ENCODE data around the gene LMF1.

LMF1 gene

DNA sequence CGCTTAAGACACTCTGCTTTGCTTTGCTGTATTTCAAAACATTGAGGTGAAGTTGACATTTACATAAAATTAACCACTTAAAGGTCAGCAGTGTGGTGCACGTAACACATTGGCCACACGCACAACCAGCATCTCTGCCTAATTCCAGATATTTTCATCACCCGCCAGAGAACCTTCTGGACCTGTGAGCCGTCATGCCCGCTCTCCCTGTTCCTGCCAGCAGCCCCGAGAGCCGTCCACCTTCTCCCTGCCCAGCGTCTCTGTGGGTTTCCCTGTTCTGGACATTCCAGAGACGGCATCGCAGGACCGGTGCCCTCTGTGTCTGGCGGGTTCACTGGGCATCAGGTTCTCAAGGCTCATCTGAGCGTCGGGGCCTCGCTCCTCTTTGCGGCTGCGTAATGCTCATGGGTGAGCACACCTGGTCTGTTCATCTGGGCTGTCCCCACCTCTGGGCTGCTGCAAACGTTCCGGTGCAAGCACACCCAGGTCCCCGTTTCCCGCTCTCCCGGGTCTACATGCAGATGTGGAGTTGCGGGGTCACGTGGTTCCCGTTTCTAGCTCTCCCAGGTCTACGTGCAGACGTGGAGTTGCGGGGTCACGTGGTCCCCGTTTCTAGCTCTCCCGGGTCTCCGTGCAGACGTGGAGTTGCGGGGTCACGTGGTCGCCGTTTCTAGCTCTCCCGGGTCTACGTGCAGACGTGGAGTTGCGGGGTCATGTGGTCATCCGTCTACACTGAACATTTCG, 122.1 kb downstream of the LMF1 start:
- no peaks in the 10 kb centered on the region for H3K36me3 ChIP-seq
- DNase-seq, result no peak
- H3K9me3 ChIP-seq (ENCODE audit: severe bottlenecking), result peaks cover 25% of the 10 kb centered on the region
- no peak overlapping the region for H3K27ac ChIP-seq
- no peaks in the 10 kb centered on the region for H3K27me3 ChIP-seq (ENCODE audit: insufficient read depth, low read depth, severe bottlenecking)
- no peak overlapping the region for H3K4me3 ChIP-seq (ENCODE audit: low read depth, low read length)
- TF ChIP-seq, protein P1, sequence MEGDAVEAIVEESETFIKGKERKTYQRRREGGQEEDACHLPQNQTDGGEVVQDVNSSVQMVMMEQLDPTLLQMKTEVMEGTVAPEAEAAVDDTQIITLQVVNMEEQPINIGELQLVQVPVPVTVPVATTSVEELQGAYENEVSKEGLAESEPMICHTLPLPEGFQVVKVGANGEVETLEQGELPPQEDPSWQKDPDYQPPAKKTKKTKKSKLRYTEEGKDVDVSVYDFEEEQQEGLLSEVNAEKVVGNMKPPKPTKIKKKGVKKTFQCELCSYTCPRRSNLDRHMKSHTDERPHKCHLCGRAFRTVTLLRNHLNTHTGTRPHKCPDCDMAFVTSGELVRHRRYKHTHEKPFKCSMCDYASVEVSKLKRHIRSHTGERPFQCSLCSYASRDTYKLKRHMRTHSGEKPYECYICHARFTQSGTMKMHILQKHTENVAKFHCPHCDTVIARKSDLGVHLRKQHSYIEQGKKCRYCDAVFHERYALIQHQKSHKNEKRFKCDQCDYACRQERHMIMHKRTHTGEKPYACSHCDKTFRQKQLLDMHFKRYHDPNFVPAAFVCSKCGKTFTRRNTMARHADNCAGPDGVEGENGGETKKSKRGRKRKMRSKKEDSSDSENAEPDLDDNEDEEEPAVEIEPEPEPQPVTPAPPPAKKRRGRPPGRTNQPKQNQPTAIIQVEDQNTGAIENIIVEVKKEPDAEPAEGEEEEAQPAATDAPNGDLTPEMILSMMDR (IDR thresholded peaks at IDR 0.05; ENCODE audit: low read depth, low read length), result no peak

DNA sequence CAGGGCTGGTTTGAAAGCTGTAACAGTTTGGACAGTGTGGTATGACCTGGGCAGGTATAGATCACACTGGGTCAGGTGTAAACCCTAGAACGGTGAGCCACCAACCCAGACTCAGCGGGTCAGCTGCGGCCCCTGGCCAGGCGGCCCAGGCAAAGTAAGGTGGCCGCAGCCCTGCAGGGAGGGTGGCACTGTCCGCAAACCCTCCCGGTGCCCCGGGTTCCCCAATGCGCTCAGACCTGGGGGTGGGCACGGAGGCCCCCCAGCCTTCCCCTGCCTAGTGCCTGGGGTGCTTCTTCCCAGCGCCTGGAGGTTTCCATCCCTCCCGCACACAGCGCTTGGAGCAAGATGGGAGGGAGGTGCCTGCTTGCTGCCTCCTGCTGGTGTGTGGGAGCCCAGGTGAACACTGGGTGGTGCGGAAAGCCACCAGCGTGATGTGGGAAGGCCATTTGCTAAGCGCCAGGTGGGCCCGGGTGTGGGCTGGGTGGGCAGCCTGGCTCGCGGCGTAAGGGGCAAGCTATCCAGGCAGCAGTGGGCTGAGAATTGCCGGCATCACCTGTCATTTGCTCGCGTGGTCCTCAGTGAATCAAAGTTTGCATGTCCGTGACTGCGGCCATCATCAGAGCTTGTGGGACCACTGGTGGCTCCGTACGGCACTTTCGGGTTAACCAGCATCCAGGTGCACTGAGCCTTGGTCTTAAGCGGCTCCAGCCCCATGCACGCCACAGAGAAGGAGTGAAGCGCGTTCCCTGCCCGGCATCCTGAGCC, 122.9 kb downstream of the LMF1 start:
- Histone ChIP-seq H3K4me3 (ENCODE audit: low read depth, low read length) (no peak overlapping the region), H3K36me3 (no peaks in the 10 kb centered on the region), H3K9me3 (ENCODE audit: severe bottlenecking) (peaks cover 25% of the 10 kb centered on the region), H3K27ac (no peak overlapping the region), H3K27me3 (ENCODE audit: insufficient read depth, low read depth, severe bottlenecking) (no peaks in the 10 kb centered on the region)
- TF ChIP-seq, protein P1 (IDR thresholded peaks at IDR 0.05; ENCODE audit: low read depth, low read length), result no peak
- DNase-seq, result no peak

DNA sequence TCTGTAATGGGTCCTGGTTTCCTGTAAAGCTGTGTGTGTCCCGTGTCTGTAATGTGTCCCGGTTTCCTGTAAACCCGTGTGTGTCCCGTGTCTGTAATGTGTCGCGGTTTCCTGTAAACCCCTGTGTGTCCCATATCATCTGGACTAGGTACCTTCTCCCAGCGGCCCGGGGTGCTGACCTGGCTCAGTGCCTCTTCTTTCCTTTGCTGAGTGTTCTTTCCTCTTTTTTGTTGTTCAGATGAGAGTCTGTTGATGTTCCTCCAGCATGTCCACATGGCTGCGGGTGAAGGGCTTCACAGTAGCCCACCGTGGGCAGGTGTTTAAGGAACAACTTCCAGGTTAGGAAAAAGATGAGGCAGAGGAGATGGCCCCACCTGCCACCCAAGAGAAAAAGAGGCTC, 123.6 kb downstream of the LMF1 start:
- H3K9me3 ChIP-seq (ENCODE audit: severe bottlenecking), result peaks cover 25% of the 10 kb centered on the region
- TF ChIP-seq, protein P1 (IDR thresholded peaks at IDR 0.05; ENCODE audit: low read depth, low read length), result no peak
- DNase-seq, result no peak
- H3K27me3 ChIP-seq (ENCODE audit: insufficient read depth, low read depth, severe bottlenecking), result no peaks in the 10 kb centered on the region
- H3K36me3 ChIP-seq, result no peaks in the 10 kb centered on the region
- H3K27ac ChIP-seq, result no peak overlapping the region
- no peak overlapping the region for H3K4me3 ChIP-seq (ENCODE audit: low read depth, low read length)

DNA sequence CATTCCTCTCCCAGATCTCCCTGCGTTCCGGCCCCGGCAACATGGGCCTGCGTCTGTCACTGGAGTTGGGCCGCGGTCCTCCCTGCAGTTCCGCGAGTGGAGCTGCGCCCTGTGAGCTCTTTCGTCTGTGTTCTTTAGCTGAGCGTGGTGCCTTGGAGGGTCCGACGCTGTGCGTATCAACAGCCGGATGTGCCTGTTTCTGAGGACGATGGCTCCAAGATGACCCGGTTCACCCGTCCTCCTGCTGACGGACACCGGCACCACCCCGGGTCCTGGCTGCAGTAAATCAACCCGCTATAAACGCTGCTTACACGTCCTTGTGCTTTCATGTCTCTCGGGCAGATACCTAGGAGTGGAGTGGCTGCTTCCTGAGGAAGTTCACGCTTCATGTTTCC, 125.4 kb downstream of the LMF1 start:
- TF ChIP-seq, protein P1 (IDR thresholded peaks at IDR 0.05; ENCODE audit: low read depth, low read length), result no peak
- H3K9me3 ChIP-seq (ENCODE audit: severe bottlenecking), result peaks cover 14% of the 10 kb centered on the region
- DNase-seq, result no peak
- no peak overlapping the region for H3K4me3 ChIP-seq (ENCODE audit: low read depth, low read length)
- H3K27ac ChIP-seq, result no peak overlapping the region
- no peaks in the 10 kb centered on the region for H3K36me3 ChIP-seq
- H3K27me3 ChIP-seq (ENCODE audit: insufficient read depth, low read depth, severe bottlenecking), result no peaks in the 10 kb centered on the region

DNA sequence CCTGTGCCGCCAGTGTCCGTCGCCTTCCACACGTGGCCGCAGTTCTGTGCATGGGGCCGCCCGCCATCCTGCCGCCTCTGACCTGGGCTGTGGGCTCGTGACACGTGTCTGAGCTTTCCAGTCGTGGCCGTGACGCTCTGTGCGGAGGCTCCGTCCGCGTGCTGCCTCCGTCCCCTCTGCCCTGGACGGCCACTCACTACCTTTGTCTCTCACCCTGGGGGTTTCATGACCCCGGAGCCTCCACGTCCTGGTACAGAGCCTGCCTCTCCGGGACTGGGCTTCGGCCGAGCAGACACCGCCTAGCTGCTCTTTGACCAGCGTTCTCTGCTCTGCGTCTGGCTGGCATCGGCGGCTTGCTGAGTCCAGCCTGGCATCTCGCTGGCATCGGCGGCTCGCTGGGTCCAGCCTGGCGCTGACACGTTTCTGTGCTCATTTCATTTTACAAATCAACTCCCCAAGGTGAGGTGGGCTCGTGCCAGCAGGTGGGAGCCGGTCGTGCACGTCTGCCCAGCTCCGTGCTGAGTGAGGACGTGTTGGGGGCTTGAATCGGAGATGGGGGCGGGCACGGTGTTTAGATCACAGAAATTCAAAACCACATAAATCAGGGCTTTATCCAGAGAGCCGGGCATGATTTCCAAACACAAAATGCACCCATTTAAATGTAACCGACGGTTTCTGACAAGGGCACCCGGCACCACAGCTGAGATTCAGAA, 126.0 kb downstream of the LMF1 start:
- Histone ChIP-seq H3K9me3 (ENCODE audit: severe bottlenecking) (peaks cover 8% of the 10 kb centered on the region), H3K27ac (no peak overlapping the region), H3K4me3 (ENCODE audit: low read depth, low read length) (no peak overlapping the region), H3K27me3 (ENCODE audit: insufficient read depth, low read depth, severe bottlenecking) (no peaks in the 10 kb centered on the region), H3K36me3 (no peaks in the 10 kb centered on the region)
- no peak for DNase-seq
- TF ChIP-seq, protein P1 (IDR thresholded peaks at IDR 0.05; ENCODE audit: low read depth, low read length), result no peak
